GM20000 (cell line): Measurements from ENCODE around the gene UVRAG.

ENCODE experiments used
- DNase-seq: peaks from one replicate; pipeline ENCODE4 v3.0.0; 2012; ENCODE audit warnings: low spot score
- TF ChIP-seq, protein P1 (sequence below): IDR thresholded peaks from 2 replicates; pipeline ENCODE4 v1.5.1; 2012; ENCODE audit warnings: mild to moderate bottlenecking, control low read depth; ENCODE audit errors: extremely low read depth, missing control alignments

The UVRAG gene

GRCh38 chr11:75900848-75901247 is 85.8 kb downstream of the UVRAG start:
- no peak for DNase-seq
- TF ChIP-seq, protein P1, sequence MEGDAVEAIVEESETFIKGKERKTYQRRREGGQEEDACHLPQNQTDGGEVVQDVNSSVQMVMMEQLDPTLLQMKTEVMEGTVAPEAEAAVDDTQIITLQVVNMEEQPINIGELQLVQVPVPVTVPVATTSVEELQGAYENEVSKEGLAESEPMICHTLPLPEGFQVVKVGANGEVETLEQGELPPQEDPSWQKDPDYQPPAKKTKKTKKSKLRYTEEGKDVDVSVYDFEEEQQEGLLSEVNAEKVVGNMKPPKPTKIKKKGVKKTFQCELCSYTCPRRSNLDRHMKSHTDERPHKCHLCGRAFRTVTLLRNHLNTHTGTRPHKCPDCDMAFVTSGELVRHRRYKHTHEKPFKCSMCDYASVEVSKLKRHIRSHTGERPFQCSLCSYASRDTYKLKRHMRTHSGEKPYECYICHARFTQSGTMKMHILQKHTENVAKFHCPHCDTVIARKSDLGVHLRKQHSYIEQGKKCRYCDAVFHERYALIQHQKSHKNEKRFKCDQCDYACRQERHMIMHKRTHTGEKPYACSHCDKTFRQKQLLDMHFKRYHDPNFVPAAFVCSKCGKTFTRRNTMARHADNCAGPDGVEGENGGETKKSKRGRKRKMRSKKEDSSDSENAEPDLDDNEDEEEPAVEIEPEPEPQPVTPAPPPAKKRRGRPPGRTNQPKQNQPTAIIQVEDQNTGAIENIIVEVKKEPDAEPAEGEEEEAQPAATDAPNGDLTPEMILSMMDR, result no peak

- no peak for DNase-seq
- TF ChIP-seq, protein P1, result no peak
Observed at GRCh38 chr11:75902631-75903030, 87.6 kb downstream of the UVRAG start.

DNA sequence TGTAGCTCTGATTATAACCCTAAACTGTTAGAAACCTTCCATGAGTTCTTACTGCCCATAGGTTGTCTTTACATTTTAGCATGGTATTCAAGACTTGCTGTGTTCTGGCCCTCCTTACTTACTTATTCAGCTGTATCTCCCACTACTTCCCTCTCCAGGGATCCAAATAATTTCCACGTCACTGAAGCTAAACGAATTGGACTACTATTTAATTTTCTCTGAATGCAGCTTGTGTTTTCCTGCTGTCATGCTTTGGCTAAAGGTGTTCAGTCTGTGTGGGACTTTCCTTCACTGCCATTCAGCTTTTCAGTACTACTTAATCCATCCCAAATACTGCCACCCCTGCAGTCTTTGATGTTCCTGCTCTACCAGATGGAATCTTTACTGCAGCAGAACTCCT is 88.3 kb downstream of the UVRAG start:
- DNase-seq, result no peak
- TF ChIP-seq, protein P1, result no peak

- no peak for DNase-seq
- TF ChIP-seq, protein P1, result no peak
Observed at GRCh38 chr11:75905434-75905833, 90.4 kb downstream of the UVRAG start.

- TF ChIP-seq, protein P1, result no peak
- DNase-seq, result no peak
Observed at GRCh38 chr11:75907906-75908527, 93.0 kb downstream of the UVRAG start.

GRCh38 chr11:75910426-75911145 is 95.6 kb downstream of the UVRAG start:
- no peak for DNase-seq
- TF ChIP-seq, protein P1, result no peak

GRCh38 chr11:75911459-75911858 is 96.4 kb downstream of the UVRAG start:
- DNase-seq, result no peak
- TF ChIP-seq, protein P1, result no peak
